SU-DHL-6 (cell line): Measurements from ENCODE around the gene DNAJC5G.

ENCODE experiments used
- H2AFZ ChIP-seq: fragments of 200-600 bp; sonication (generic); 2 replicates; pipeline ENCODE4 v1.6.1; 2014; ENCODE audit warnings: low read depth, mild to moderate bottlenecking, moderate library complexity, mixed read lengths, antibody characterized with exemption, low read length; ENCODE audit not compliant: severe bottlenecking
- H3F3A ChIP-seq: fragments of 200-600 bp; shearing (Covaris generic); 2 replicates; pipeline ENCODE4 v1.6.0; 2016; ENCODE audit warnings: antibody characterized with exemption, mild to moderate bottlenecking; ENCODE audit not compliant: insufficient read depth
- H3K27ac ChIP-seq: fragments of 200-600 bp; sonication (generic); 2 replicates; pipeline ENCODE4 v1.5.1; 2016; ENCODE audit warnings: low read depth, mild to moderate bottlenecking, low read length, moderate library complexity, mixed read lengths
- H3K27me3 ChIP-seq: fragments of 200-600 bp; sonication (generic), shearing (Covaris generic); 2 replicates; pipeline ENCODE4 v1.6.0; 2014; ENCODE audit warnings: mild to moderate bottlenecking, low read length
- H3K36me3 ChIP-seq: fragments of 200-600 bp; sonication (generic); 2 replicates; pipeline ENCODE4 v1.6.1; 2014; ENCODE audit warnings: mild to moderate bottlenecking, low read length, mixed read lengths
- H3K4me2 ChIP-seq: fragments of 300-600, 200-600 bp; shearing (Covaris generic), sonication (generic); 2 replicates; pipeline ENCODE4 v1.6.0; 2014; ENCODE audit warnings: low read length, low read depth, mild to moderate bottlenecking; ENCODE audit not compliant: poor library complexity, severe bottlenecking
- H3K4me3 ChIP-seq: fragments of 200-600 bp; sonication (generic); 2 replicates; pipeline ENCODE4 v1.5.1; 2014; ENCODE audit warnings: antibody characterized with exemption, low read length, mild to moderate bottlenecking, mixed read lengths; ENCODE audit not compliant: insufficient read depth, poor library complexity, severe bottlenecking
- H3K79me2 ChIP-seq: fragments of 200-600 bp; sonication (generic); 2 replicates; pipeline ENCODE4 v1.6.1; 2014; ENCODE audit warnings: mild to moderate bottlenecking, low read length, moderate library complexity; ENCODE audit not compliant: insufficient read depth
- H3K9ac ChIP-seq: fragments of 200-600 bp; sonication (generic); 2 replicates; pipeline ENCODE4 v1.7.0; 2014; ENCODE audit warnings: mild to moderate bottlenecking, low read length
- H3K9me2 ChIP-seq: fragments of 200-600 bp; sonication (generic); replicated peaks from 2 replicates; pipeline ENCODE4 v1.6.1; 2014; ENCODE audit warnings: low read length; ENCODE audit not compliant: insufficient read depth
- H3K9me3 ChIP-seq: fragments of 200-600 bp; sonication (generic); 2 replicates; pipeline ENCODE4 v1.6.1; 2014; ENCODE audit warnings: low read length, mixed read lengths; ENCODE audit not compliant: insufficient read depth
- H4K20me1 ChIP-seq: fragments of 200-600 bp; sonication (generic); 2 replicates; pipeline ENCODE4 v1.6.1; 2014; ENCODE audit warnings: low read depth, mild to moderate bottlenecking, antibody characterized with exemption, low read length, moderate library complexity, mixed read lengths
- CTCF ChIP-seq: fragments of 200-600 bp; sonication (generic); IDR thresholded peaks from one replicate; pipeline ENCODE4 v1.5.1; 2017; ENCODE audit warnings: antibody characterized with exemption, mild to moderate bottlenecking, low read length, moderate library complexity; ENCODE audit not compliant: insufficient read depth, poor library complexity, severe bottlenecking
- EZH2phosphoT487 ChIP-seq: fragments of 200-600 bp; sonication (generic), shearing (Covaris generic); conservative IDR thresholded peaks from 2 replicates; pipeline ENCODE4 v1.6.1; 2018; ENCODE audit warnings: mild to moderate bottlenecking, antibody characterized with exemption, low read length, moderate library complexity, mixed read lengths

Gene DNAJC5G

GRCh38 chr2:27249891-27250651, 25.2 kb upstream of the DNAJC5G start:
- H3K9me3 ChIP-seq = no peaks in the 10 kb centered on the region
- peak overlapping the region; percentile 36 for H2AFZ ChIP-seq
- no peak overlapping the region for H3K27ac ChIP-seq
- no peak overlapping the region for H3K4me2 ChIP-seq
- H3K79me2 ChIP-seq = no peaks in the 10 kb centered on the region
- H3K36me3 ChIP-seq = no peaks in the 10 kb centered on the region
- peak; percentile 81 for TF ChIP-seq CTCF
- TF ChIP-seq EZH2phosphoT487 = no peak
- no peaks in the 10 kb centered on the region for H4K20me1 ChIP-seq
- no peak overlapping the region for H3K9ac ChIP-seq
- peaks cover 15% of the 10 kb centered on the region; the same call in 1 of the 2 replicates for H3F3A ChIP-seq
- H3K4me3 ChIP-seq = no peak overlapping the region
- no peaks in the 10 kb centered on the region for H3K9me2 ChIP-seq
- H3K27me3 ChIP-seq = no peaks in the 10 kb centered on the region

- Histone ChIP-seq H3K9me3 (no peaks in the 10 kb centered on the region), H2AFZ (peak overlapping the region; percentile 36), H3F3A (peaks cover 9% of the 10 kb centered on the region; the same call in 1 of the 2 replicates), H3K27me3 (no peaks in the 10 kb centered on the region), H3K4me2 (no peak overlapping the region), H3K79me2 (no peaks in the 10 kb centered on the region), H3K27ac (no peak overlapping the region), H3K9me2 (no peaks in the 10 kb centered on the region), H3K4me3 (no peak overlapping the region), H3K36me3 (no peaks in the 10 kb centered on the region), H4K20me1 (no peaks in the 10 kb centered on the region), H3K9ac (no peak overlapping the region)
- TF ChIP-seq EZH2phosphoT487 (no peak), CTCF (no peak)
These were observed 24.4 kb upstream of the DNAJC5G start for GRCh38 chr2:27250652-27251379.

GRCh38 chr2:27251766-27252165, 23.5 kb upstream of the DNAJC5G start:
- Histone ChIP-seq H3K4me2 (no peak overlapping the region), H2AFZ (no peak overlapping the region), H3K9me2 (no peaks in the 10 kb centered on the region)

More at GRCh38 chr2:27251766-27252165, 23.5 kb upstream of the DNAJC5G start:
- 0 out of 2 replicates have a peak, but pooled peaks cover 4% of the 10 kb centered on the region for H3F3A ChIP-seq
- H4K20me1 ChIP-seq = no peaks in the 10 kb centered on the region
- no peaks in the 10 kb centered on the region for H3K79me2 ChIP-seq
- no peak overlapping the region for H3K27ac ChIP-seq
- TF ChIP-seq CTCF (no peak), EZH2phosphoT487 (no peak)
- no peaks in the 10 kb centered on the region for H3K9me3 ChIP-seq
- H3K4me3 ChIP-seq = no peak overlapping the region
- no peak overlapping the region for H3K9ac ChIP-seq
- no peaks in the 10 kb centered on the region for H3K36me3 ChIP-seq
- no peaks in the 10 kb centered on the region for H3K27me3 ChIP-seq
